HG02763 (cell line): ENCODE data around the gene EYA4.

ENCODE experiments used
- ATAC-seq: cut with Tn5 transposase; IDR thresholded peaks from one replicate; pipeline ENCODE4 v1.9.1; 2021; ENCODE audit warnings: mild to moderate bottlenecking, moderate library complexity; ENCODE audit not compliant: unreplicated experiment

EYA4 gene

GRCh38 chr6:133288662-133289061 is 47.5 kb downstream of the EYA4 start:
- ATAC-seq: no peak

GRCh38 chr6:133289733-133290306 is 48.7 kb downstream of the EYA4 start:
- ATAC-seq: no peak

- no peak for ATAC-seq
Measured at GRCh38 chr6:133290930-133291329, 49.8 kb downstream of the EYA4 start.

- ATAC-seq: no peak
Measured at GRCh38 chr6:133291671-133292070, 50.5 kb downstream of the EYA4 start.

- no peak for ATAC-seq
Measured at GRCh38 chr6:133297657-133298056, 56.5 kb downstream of the EYA4 start.

GRCh38 chr6:133298335-133298734 is 57.2 kb downstream of the EYA4 start:
- ATAC-seq: no peak

GRCh38 chr6:133298801-133299200 is 57.6 kb downstream of the EYA4 start:
- no peak for ATAC-seq

GRCh38 chr6:133300896-133301295 is 59.7 kb downstream of the EYA4 start:
- no peak for ATAC-seq

GRCh38 chr6:133301835-133302234 is 60.7 kb downstream of the EYA4 start:
- no peak for ATAC-seq

GRCh38 chr6:133306931-133307330 is 65.8 kb downstream of the EYA4 start:
- no peak for ATAC-seq

- no peak for ATAC-seq
Measured at GRCh38 chr6:133309579-133309978, 68.4 kb downstream of the EYA4 start.

GRCh38 chr6:133312006-133312405 is 70.8 kb downstream of the EYA4 start:
- no peak for ATAC-seq

- ATAC-seq: no peak
Measured at GRCh38 chr6:133313068-133313467, 71.9 kb downstream of the EYA4 start.

- ATAC-seq: no peak
Measured at GRCh38 chr6:133314947-133315346, 73.8 kb downstream of the EYA4 start.

- no peak for ATAC-seq
Measured at GRCh38 chr6:133315811-133316210, 74.7 kb downstream of the EYA4 start.

- ATAC-seq: no peak
Measured at GRCh38 chr6:133317704-133318103, 76.5 kb downstream of the EYA4 start.

GRCh38 chr6:133326584-133326983 is 85.4 kb downstream of the EYA4 start:
- ATAC-seq: no peak

GRCh38 chr6:133333852-133334251 is 92.7 kb downstream of the EYA4 start:
- ATAC-seq: no peak

- ATAC-seq: no peak
Measured at GRCh38 chr6:133337308-133337707, 96.2 kb downstream of the EYA4 start.

GRCh38 chr6:133339543-133340384 is 98.6 kb downstream of the EYA4 start:
- ATAC-seq: no peak

GRCh38 chr6:133340557-133340956 is 99.4 kb downstream of the EYA4 start:
- no peak for ATAC-seq

- no peak for ATAC-seq
Measured at GRCh38 chr6:133341607-133342158, 100.5 kb downstream of the EYA4 start.
